Forelimb muscle (tissue), 1 donor: ENCODE measurements around the gene MACROD1. TPM values are rescaled to one million over a fixed set of nuclear protein-coding genes. Genes with fewer than 3 reads are reported as not detected.

Experiments
- DNase-seq: peaks from one replicate; pipeline ENCODE4 v3.0.0-alpha.2; 2013; ENCODE audit warnings: low read depth
- polyA plus RNA-seq: library from polyadenylated mRNA; unstranded; fragments of 120-200 nt; gene quantifications from one replicate; pipeline ENCODE4 v1.2.1, GENCODE V29; 2013; ENCODE audit not compliant: insufficient read length

MACROD1 gene
- polyA plus RNA-seq, 1 donor = 68.0 TPM

- DNase-seq = no peak
These were observed 88.3 kb downstream of the MACROD1 start for GRCh38 chr11:64077607-64078006.

GRCh38 chr11:64076758-64077157 lies 89.2 kb downstream of the MACROD1 start:
- DNase-seq = no peak

- no peak for DNase-seq
These were observed 91.7 kb downstream of the MACROD1 start for GRCh38 chr11:64074239-64074638.

- no peak for DNase-seq
These were observed 92.4 kb downstream of the MACROD1 start for GRCh38 chr11:64073542-64073941.

GRCh38 chr11:64072871-64073270 lies 93.0 kb downstream of the MACROD1 start:
- no peak for DNase-seq

- DNase-seq = no peak
These were observed 93.5 kb downstream of the MACROD1 start for GRCh38 chr11:64072403-64072802.

- no peak for DNase-seq
These were observed 94.1 kb downstream of the MACROD1 start for GRCh38 chr11:64071849-64072248.

GRCh38 chr11:64070314-64070681 lies 95.6 kb downstream of the MACROD1 start:
- DNase-seq = no peak

- DNase-seq = no peak
These were observed 96.3 kb downstream of the MACROD1 start for GRCh38 chr11:64069401-64070313.

- DNase-seq = no peak
These were observed 97.1 kb downstream of the MACROD1 start for GRCh38 chr11:64068705-64069400.

- no peak for DNase-seq
These were observed 98.5 kb downstream of the MACROD1 start for GRCh38 chr11:64067230-64067993.

- DNase-seq = no peak
These were observed 100.2 kb downstream of the MACROD1 start for GRCh38 chr11:64065712-64066111.

- DNase-seq = no peak
These were observed 100.8 kb downstream of the MACROD1 start for GRCh38 chr11:64065141-64065465.

GRCh38 chr11:64064374-64065140 lies 101.4 kb downstream of the MACROD1 start:
- DNase-seq = no peak

- no peak for DNase-seq
These were observed 102.1 kb downstream of the MACROD1 start for GRCh38 chr11:64063777-64064176.

GRCh38 chr11:64062185-64063039 lies 103.5 kb downstream of the MACROD1 start:
- DNase-seq = no peak

GRCh38 chr11:64060861-64061444 lies 105.0 kb downstream of the MACROD1 start:
- DNase-seq = no peak

GRCh38 chr11:64060263-64060860 lies 105.6 kb downstream of the MACROD1 start:
- no peak for DNase-seq

- DNase-seq = no peak
These were observed 106.4 kb downstream of the MACROD1 start for GRCh38 chr11:64059339-64060140.
